Stomach (tissue), 4 donors: ENCODE results near the gene FBXO38.

Experiments used
- CTCF ChIP-seq, 7 experiments: fragments of 450-650 bp in 4 of 7; fragments of 200-600 bp in 3 of 7; sonication (generic) in 3 of 7; IDR thresholded peaks; one replicate each; pipeline ENCODE4 v1.5.1; 2016 to 2019; ENCODE audit warnings: antibody characterized with exemption in 7 of 7, control low read depth in 2 of 7, mild to moderate bottlenecking in 1 of 7
- EP300 ChIP-seq: sonication (generic); formaldehyde crosslinking; IDR thresholded peaks from one replicate; pipeline ENCODE4 v1.6.1; 2017; ENCODE audit warnings: antibody characterized with exemption
- POLR2AphosphoS5 ChIP-seq, 3 donors: sonication (generic); formaldehyde crosslinking; IDR thresholded peaks; one replicate each; pipeline ENCODE4 v1.6.1; 2016; ENCODE audit warnings: antibody characterized with exemption in 3 of 3

- no peak for TF ChIP-seq EP300
- no peak for TF ChIP-seq CTCF (IDR thresholded peaks at IDR 0.05)
- no peak for TF ChIP-seq POLR2AphosphoS5 (IDR thresholded peaks at IDR 0.05)
Observed at GRCh38 chr5:148455185-148455584, 71.4 kb downstream of the FBXO38 start.
